WTC11 (cell line): ENCODE data around the gene GGN. TPM values are rescaled to one million over a fixed set of nuclear protein-coding genes. Genes with fewer than 3 reads are reported as not detected.

Experiments used
- ATAC-seq: fragments of 200-7000 bp; cut with Tn5 transposase; 2 replicates; pipeline ENCODE4 v1.10.0; 2021; ENCODE audit warnings: mild to moderate bottlenecking, moderate library complexity
- CTCF ChIA-PET: fragments of 300-600 bp; sonication (Branson Sonifier 250); formaldehyde crosslinking; loops from one replicate; lab custom pipeline; 2021; ENCODE audit warnings: antibody characterized with exemption; lab: Charles Lee
- POLR2A ChIA-PET: fragments of 350-600 bp; sonication (Branson Sonifier 250); formaldehyde crosslinking; loops from one replicate; lab custom pipeline; 2021; ENCODE audit warnings: antibody characterized with exemption; lab: Charles Lee
- DNase-seq: peaks from one replicate; pipeline ENCODE4 v3.0.0; 2021; ENCODE audit warnings: low spot score
- H3K27ac Mint-ChIP-seq: 2 replicates; pipeline ENCODE4 v1.8.0; 2021; ENCODE audit warnings: mixed read lengths
- H3K27me3 Mint-ChIP-seq: 2 replicates; pipeline ENCODE4 v1.8.0; 2021; ENCODE audit warnings: low read depth, mild to moderate bottlenecking, moderate library complexity, mixed read lengths
- H3K36me3 Mint-ChIP-seq: 2 replicates; pipeline ENCODE4 v1.8.0; 2021; ENCODE audit warnings: mixed read lengths
- H3K4me1 Mint-ChIP-seq: 2 replicates; pipeline ENCODE4 v1.8.0; 2022; ENCODE audit warnings: mixed read lengths
- H3K4me3 Mint-ChIP-seq: 2 replicates; pipeline ENCODE4 v1.8.0; 2021; ENCODE audit warnings: mild to moderate bottlenecking, moderate library complexity, mixed read lengths
- H3K9me3 Mint-ChIP-seq: 2 replicates; pipeline ENCODE4 v1.8.0; 2021; ENCODE audit warnings: mixed read lengths
- AFF4 ChIP-seq: sonication (generic); formaldehyde crosslinking; IDR thresholded peaks from 2 replicates; pipeline ENCODE4 v1.8.1; 2023; ENCODE audit warnings: mild to moderate bottlenecking, missing genetic modification reagents, borderline replicate concordance
- CBFB ChIP-seq: sonication (generic); formaldehyde crosslinking; IDR thresholded peaks from 2 replicates; pipeline ENCODE4 v1.8.1; 2022; ENCODE audit warnings: mild to moderate bottlenecking, low read depth, missing genetic modification reagents
- CREM ChIP-seq: sonication (generic); formaldehyde crosslinking; IDR thresholded peaks from 2 replicates; pipeline ENCODE4 v1.8.1; 2022; ENCODE audit warnings: mild to moderate bottlenecking, missing genetic modification reagents, moderate library complexity
- E2F1 ChIP-seq: sonication (generic); formaldehyde crosslinking; IDR thresholded peaks from 2 replicates; pipeline ENCODE4 v1.8.0; 2022; ENCODE audit warnings: mild to moderate bottlenecking, missing genetic modification reagents
- E2F4 ChIP-seq: sonication (generic); formaldehyde crosslinking; IDR thresholded peaks from 2 replicates; pipeline ENCODE4 v1.8.1; 2022; ENCODE audit warnings: low read depth, mild to moderate bottlenecking, moderate library complexity, missing genetic modification reagents, borderline replicate concordance
- ERG ChIP-seq: fragments of 250-450 bp; sonication (Bioruptor Pico); IDR thresholded peaks from 2 replicates; pipeline ENCODE4 v1.8.0; 2021; ENCODE audit warnings: mild to moderate bottlenecking
- ETV6 ChIP-seq: sonication (generic); formaldehyde crosslinking; IDR thresholded peaks from 2 replicates; pipeline ENCODE4 v1.8.1; 2022; ENCODE audit warnings: mild to moderate bottlenecking, missing genetic modification reagents
- FOXP4 ChIP-seq: sonication (generic); formaldehyde crosslinking; IDR thresholded peaks from 2 replicates; pipeline ENCODE4 v1.8.0; 2022; ENCODE audit warnings: mild to moderate bottlenecking, missing genetic modification reagents
- GTF2I ChIP-seq: fragments of 250-450 bp; sonication (Bioruptor Pico); conservative IDR thresholded peaks from 2 replicates; pipeline ENCODE4 v1.4.0; 2021; ENCODE audit warnings: mild to moderate bottlenecking
- MAX ChIP-seq: sonication (generic); formaldehyde crosslinking; IDR thresholded peaks from 2 replicates; pipeline ENCODE4 v1.8.0; 2022; ENCODE audit warnings: mild to moderate bottlenecking, missing genetic modification reagents
- MXD4 ChIP-seq: fragments of 250-450 bp; sonication (Bioruptor Pico); IDR thresholded peaks from 2 replicates; pipeline ENCODE4 v1.8.0; 2021; ENCODE audit warnings: mild to moderate bottlenecking, moderate library complexity, borderline replicate concordance
- NFE2L1 ChIP-seq: sonication (generic); formaldehyde crosslinking; IDR thresholded peaks from 2 replicates; pipeline ENCODE4 v1.8.1; 2023; ENCODE audit warnings: missing genetic modification reagents
- NR2C2 ChIP-seq: sonication (generic); formaldehyde crosslinking; IDR thresholded peaks from 2 replicates; pipeline ENCODE4 v1.8.0; 2022; ENCODE audit warnings: mild to moderate bottlenecking, missing genetic modification reagents
- PRRX2 ChIP-seq: fragments of 250-450 bp; sonication (Bioruptor Pico); IDR thresholded peaks from 2 replicates; pipeline ENCODE4 v1.8.0; 2021; ENCODE audit warnings: mild to moderate bottlenecking
- RORB ChIP-seq: fragments of 250-450 bp; sonication (Bioruptor Pico); IDR thresholded peaks from 2 replicates; pipeline ENCODE4 v1.9.0; 2021; ENCODE audit warnings: mild to moderate bottlenecking
- SP1 ChIP-seq: sonication (generic); formaldehyde crosslinking; conservative IDR thresholded peaks from 2 replicates; pipeline ENCODE4 v1.8.1; 2022; ENCODE audit warnings: missing genetic modification reagents
- STAT6 ChIP-seq: sonication (generic); formaldehyde crosslinking; conservative IDR thresholded peaks from 2 replicates; pipeline ENCODE4 v1.8.1; 2023; ENCODE audit warnings: mild to moderate bottlenecking, low read depth, missing genetic modification reagents, moderate library complexity
- USF1 ChIP-seq: sonication (generic); formaldehyde crosslinking; IDR thresholded peaks from 2 replicates; pipeline ENCODE4 v1.8.0; 2022; ENCODE audit warnings: mild to moderate bottlenecking, missing genetic modification reagents
- ZBTB21 ChIP-seq: sonication (generic); formaldehyde crosslinking; IDR thresholded peaks from 2 replicates; pipeline ENCODE4 v1.8.1; 2023; ENCODE audit warnings: mild to moderate bottlenecking, missing genetic modification reagents, borderline replicate concordance
- ZMAT4 ChIP-seq: fragments of 250-450 bp; sonication (Bioruptor Pico); IDR thresholded peaks from 2 replicates; pipeline ENCODE4 v1.9.0; 2021; ENCODE audit warnings: mild to moderate bottlenecking
- ZNF232 ChIP-seq: sonication (generic); formaldehyde crosslinking; IDR thresholded peaks from 2 replicates; pipeline ENCODE4 v1.8.0; 2022; ENCODE audit warnings: mild to moderate bottlenecking, missing genetic modification reagents
- ZNF423 ChIP-seq: fragments of 250-450 bp; sonication (Bioruptor Pico); IDR thresholded peaks from 2 replicates; pipeline ENCODE4 v2.1.2; 2022; ENCODE audit warnings: mild to moderate bottlenecking, moderate library complexity
- total RNA-seq: library from RNA; stranded (reverse); gene quantifications from 3 replicates; pipeline ENCODE4 v1.2.3, GENCODE V29; 2021

Gene GGN
- total RNA-seq, 1 experiment from 2014 or later, result 2.4 TPM

- POLR2A ChIA-PET, result interaction anchor here (1.6 kb wide), 1 partner anchor 30 kb away, joined by 4 read pairs; the partner anchor contains the start of gene GGN
- Mint-ChIP-seq H3K4me1 (peaks cover 13% of the 10 kb centered on the region), H3K27me3 (peaks cover 21% of the 10 kb centered on the region), H3K27ac (peak overlapping the region; percentile 89), H3K9me3 (no peaks in the 10 kb centered on the region), H3K4me3 (peak overlapping the region; percentile 84), H3K36me3 (no peaks in the 10 kb centered on the region)
- DNase-seq (peak; percentile 93), ATAC-seq (peak; percentile 86)
- CTCF ChIA-PET, result interaction anchor here (7.7 kb wide), 1 partner anchor 14 kb away, joined by 55 read pairs; the partner anchor contains the start of gene FAM98C
- 0 out of 2 replicates have a peak, but pooled peaks have one; percentile 66 for TF ChIP-seq ETV6
- no peak for TF ChIP-seq ZMAT4
- peak; percentile 67; the same call in 1 of the 2 replicates for TF ChIP-seq MAX (CRISPR knock-in tag)
- TF ChIP-seq FOXP4, result peak; percentile 64; the same call in 1 of the 2 replicates
- peak; percentile 44; the same call in 1 of the 2 replicates for TF ChIP-seq USF1 (CRISPR knock-in tag)
- TF ChIP-seq RORB (CRISPR knock-in tag), result no peak
- TF ChIP-seq CBFB (CRISPR knock-in tag), result no peak
- no peak for TF ChIP-seq NR2C2 (CRISPR knock-in tag)
- no peak for TF ChIP-seq ERG (CRISPR knock-in tag)
- 0 out of 2 replicates have a peak, but pooled peaks have one; percentile 15 for TF ChIP-seq ZNF232 (CRISPR knock-in tag)
- peak; percentile 85; the same call in 1 of the 2 replicates for TF ChIP-seq CREM
- TF ChIP-seq MXD4 (CRISPR knock-in tag), result no peak
- TF ChIP-seq E2F1 (CRISPR knock-in tag), result no peak
- TF ChIP-seq ZBTB21 (CRISPR knock-in tag), result peak; percentile 96
- peak; percentile 87 for TF ChIP-seq SP1 (CRISPR knock-in tag)
- no peak for TF ChIP-seq GTF2I (CRISPR knock-in tag)
- TF ChIP-seq ZNF423, result no peak
- TF ChIP-seq STAT6 (CRISPR knock-in tag), result no peak
- TF ChIP-seq PRRX2 (CRISPR knock-in tag), result no peak
- TF ChIP-seq E2F4, result no peak
- no peak for TF ChIP-seq NFE2L1 (CRISPR knock-in tag)
- no peak for TF ChIP-seq AFF4 (CRISPR knock-in tag)
Observed at GRCh38 chr19:38417544-38418506, 30.0 kb upstream of the GGN start.
